Keratinocyte (primary cell): Measurements from ENCODE around the gene MYO16.

ENCODE experiments used
- CTCF ChIP-seq, 3 experiments: IDR thresholded peaks in 1 of 3; conservative IDR thresholded peaks in 1 of 3; optimal IDR thresholded peaks in 1 of 3; 2 replicates in 2 of 3; 3 replicates in 1 of 3; pipeline versions ENCODE3 to v1.5.1; 2011; ENCODE audit warnings: low read length in 3 of 3, mild to moderate bottlenecking in 3 of 3, moderate library complexity in 2 of 3, control low read depth in 1 of 3, inconsistent platforms in 1 of 3; ENCODE audit not compliant: insufficient read depth in 2 of 3; ENCODE audit errors: extremely low read depth in 1 of 3
- EZH2 ChIP-seq: IDR thresholded peaks from one replicate; pipeline ENCODE4 v1.6.1; 2012; ENCODE audit warnings: inconsistent platforms, mild to moderate bottlenecking, low read length, moderate library complexity

GRCh38 chr13:108643646-108644353 is 14.4 kb downstream of the MYO16 start:
- no peak for TF ChIP-seq CTCF (optimal IDR thresholded peaks at IDR 0.05 in 1 of 3, IDR thresholded peaks at IDR 0.05 in 1 of 3, conservative IDR thresholded peaks at IDR 0.05 in 1 of 3; ENCODE audit: extremely low read depth in 1 of 3, insufficient read depth in 2 of 3, low read length in 3 of 3)
- TF ChIP-seq EZH2, result no peak
